CD4-positive, alpha-beta memory T cell (primary cell): ENCODE data around the gene RNF114. TPM values are rescaled to one million over a fixed set of nuclear protein-coding genes. Genes with fewer than 3 reads are reported as not detected.

Experiments used
- CTCF ChIA-PET: fragments of 350-600 bp; sonication (Branson Sonifier 250); formaldehyde crosslinking; loops from one replicate; lab custom pipeline; 2021; ENCODE audit warnings: inconsistent platforms; ENCODE audit not compliant: partially characterized antibody; lab: Charles Lee
- POLR2A ChIA-PET: fragments of 350-600 bp; sonication (Branson Sonifier 250); formaldehyde crosslinking; loops from one replicate; lab custom pipeline; 2021; ENCODE audit not compliant: partially characterized antibody; lab: Charles Lee
- DNase-seq, 5 donors: peaks; one replicate each; pipeline versions ENCODE4 v3.0.0 to v3.0.0-alpha.2; 2020 to 2022; ENCODE audit warnings: mixed read lengths in 1 of 5
- H3K27ac ChIP-seq: one replicate; pipeline ENCODE4 v1.7.0; 2013; ENCODE audit warnings: low read depth, low read length
- H3K27me3 ChIP-seq: 2 replicates; pipeline ENCODE4 v1.7.0; 2013; ENCODE audit warnings: mild to moderate bottlenecking, low read length, moderate library complexity; ENCODE audit not compliant: insufficient read depth
- H3K36me3 ChIP-seq: 2 replicates; pipeline ENCODE4 v1.7.0; 2013; ENCODE audit warnings: mild to moderate bottlenecking, low read length, moderate library complexity; ENCODE audit not compliant: insufficient read depth
- H3K4me1 ChIP-seq: 2 replicates; pipeline ENCODE4 v1.7.0; 2013; ENCODE audit warnings: mild to moderate bottlenecking, low read length, moderate library complexity; ENCODE audit not compliant: insufficient read depth
- H3K4me3 ChIP-seq, 2 donors: one replicate each; pipeline ENCODE4 v1.7.0; 2013; ENCODE audit warnings: low read length in 2 of 2, mild to moderate bottlenecking in 1 of 2
- H3K9me3 ChIP-seq, 2 donors: one replicate each; pipeline ENCODE4 v1.7.0; 2013; ENCODE audit warnings: low read length in 2 of 2, control low read depth in 1 of 2; ENCODE audit not compliant: control insufficient read depth in 1 of 2
- H3K27ac Mint-ChIP-seq, 7 donors: one replicate each; pipeline ENCODE4 v1.8.0; 2020 to 2021; ENCODE audit warnings: mixed read lengths in 7 of 7, mild to moderate bottlenecking in 6 of 7, inconsistent platforms in 3 of 7, moderate library complexity in 3 of 7
- H3K27me3 Mint-ChIP-seq, 2 donors: one replicate each; pipeline ENCODE4 v1.8.0; 2020 to 2021; ENCODE audit warnings: mixed read lengths in 2 of 2
- H3K36me3 Mint-ChIP-seq, 2 donors: one replicate each; pipeline ENCODE4 v1.8.0; 2020 to 2021; ENCODE audit warnings: mixed read lengths in 2 of 2, inconsistent platforms in 1 of 2, mild to moderate bottlenecking in 1 of 2
- H3K4me1 Mint-ChIP-seq, 4 donors: one replicate each; pipeline ENCODE4 v1.8.0; 2020 to 2021; ENCODE audit warnings: mixed read lengths in 4 of 4, mild to moderate bottlenecking in 1 of 4
- H3K4me3 Mint-ChIP-seq, 8 donors: one replicate each; pipeline ENCODE4 v1.8.0; 2020 to 2021; ENCODE audit warnings: mixed read lengths in 8 of 8, mild to moderate bottlenecking in 7 of 8, moderate library complexity in 6 of 8, inconsistent platforms in 3 of 8
- H3K9me3 Mint-ChIP-seq, 8 donors: one replicate each; pipeline ENCODE4 v1.8.0; 2020 to 2021; ENCODE audit warnings: mixed read lengths in 8 of 8, mild to moderate bottlenecking in 5 of 8, inconsistent platforms in 3 of 8, moderate library complexity in 1 of 8
- intact Hi-C: fragments of 100-400 bp; cut with micrococcal nuclease; formaldehyde crosslinking; loops from one replicate; pipeline ENCODE4 v1.15.1; 2023
- polyA plus RNA-seq, 2 donors: library from polyadenylated mRNA; unstranded; fragments of 300-500 nt; fragmentation: Illumina TruSeq; gene quantifications; one replicate each; pipeline ENCODE4 v1.2.3, GENCODE V29; 2021
- total RNA-seq, 2 experiments: library from RNA; stranded (reverse); gene quantifications; one replicate each; pipeline ENCODE4 v1.2.3, GENCODE V29; 2021

The RNF114 gene
- total and polyA plus RNA-seq, 4 experiments from 2014 or later = 96.3 to 177 (median 104) TPM

GRCh38 chr20:49982072-49982345 lies 45.8 kb downstream of the RNF114 start:
- Mint-ChIP-seq H3K4me3 (peak overlapping the region; percentile 14 to 75 (median 65)), H3K36me3 (no peaks in the 10 kb centered on the region), H3K27me3 (no peaks in the 10 kb centered on the region), H3K4me1 (peaks cover 9 to 33% (median 16%) of the 10 kb centered on the region in 4 donors), H3K27ac (peak overlapping the region in 3 of 7 donors; percentile 2 to 61 (median 6)), H3K9me3 (no peaks in the 10 kb centered on the region)
- H3K36me3 ChIP-seq = no peaks in the 10 kb centered on the region
- no peaks in the 10 kb centered on the region for H3K9me3 ChIP-seq
- no peak overlapping the region for H3K27ac ChIP-seq
- POLR2A ChIA-PET = interaction anchor here (1.1 to 1.5 kb wide), 4 partner anchors 16 to 210 kb away, joined by 3 to 5 read pairs (median 3); no protein-coding TSS in a partner anchor
- intact Hi-C loops = loop anchor here (5.0 kb wide), 1 partner anchor 105 kb away; no protein-coding TSS in a partner anchor
- CTCF ChIA-PET = interaction anchor here (0.8 to 18.5 kb wide), 7 partner anchors 10 to 194 kb away, joined by 3 to 265 read pairs (median 4); no protein-coding TSS in a partner anchor
- H3K27me3 ChIP-seq = no peaks in the 10 kb centered on the region
- H3K4me3 ChIP-seq = peak overlapping the region in 1 of 2 donors; percentile 23
- peaks cover 20% of the 10 kb centered on the region for H3K4me1 ChIP-seq
- no peak for DNase-seq

GRCh38 chr20:49982346-49983122 lies 46.3 kb downstream of the RNF114 start, which contains the start of gene SNAI1:
Gene SNAI1 (plus strand): TSS chr20:49982980. CDS start chr20:49983060, 80 bp downstream.
- H3K36me3 ChIP-seq = no peaks in the 10 kb centered on the region
- H3K27ac Mint-ChIP-seq = peak within 1 kb of the TSS; percentile 36 to 84 (median 74)
- ChIA-PET CTCF (interaction anchor here (0.8 to 18.5 kb wide), 7 partner anchors 10 to 194 kb away, joined by 3 to 265 read pairs (median 4); no protein-coding TSS in a partner anchor), POLR2A (interaction anchor here (1.1 to 1.5 kb wide), 4 partner anchors 17 to 209 kb away, joined by 3 to 5 read pairs (median 3); no protein-coding TSS in a partner anchor)
- no peaks in the 10 kb centered on the region for H3K27me3 Mint-ChIP-seq
- peak; percentile 81 to 87 (median 83) for DNase-seq
- H3K9me3 Mint-ChIP-seq = no peaks in the 10 kb centered on the region
- H3K27ac ChIP-seq = no peak within 1 kb of the TSS
- H3K4me3 ChIP-seq = peak within 1 kb of the TSS in 1 of 2 donors; percentile 23
- no peaks in the 10 kb centered on the region for H3K36me3 Mint-ChIP-seq
- no peaks in the 10 kb centered on the region for H3K9me3 ChIP-seq
- H3K4me1 Mint-ChIP-seq = peaks cover 9 to 33% (median 16%) of the 10 kb centered on the region in 4 donors
- intact Hi-C loops = loop anchor here (5.0 kb wide), 1 partner anchor 105 kb away; no protein-coding TSS in a partner anchor
- no peaks in the 10 kb centered on the region for H3K27me3 ChIP-seq
- H3K4me3 Mint-ChIP-seq = peak within 1 kb of the TSS; percentile 57 to 76 (median 68)
- H3K4me1 ChIP-seq = peaks cover 20% of the 10 kb centered on the region

GRCh38 chr20:49983123-49983847 lies 47.1 kb downstream of the RNF114 start:
- H3K36me3 Mint-ChIP-seq = no peaks in the 10 kb centered on the region
- DNase-seq = no peak
- H3K27ac Mint-ChIP-seq = peak overlapping the region in 6 of 7 donors; percentile 36 to 84 (median 74)
- H3K27ac ChIP-seq = no peak overlapping the region
- peaks cover 20% of the 10 kb centered on the region for H3K4me1 ChIP-seq
- H3K9me3 ChIP-seq = no peaks in the 10 kb centered on the region
- no peaks in the 10 kb centered on the region for H3K9me3 Mint-ChIP-seq
- ChIA-PET POLR2A (no interaction called here), CTCF (interaction anchor here (18.5 kb wide), 1 partner anchor 87 kb away, joined by 265 read pairs; no protein-coding TSS in a partner anchor)
- intact Hi-C loops = loop anchor here (5.0 kb wide), 1 partner anchor 104 kb away; no protein-coding TSS in a partner anchor
- H3K36me3 ChIP-seq = no peaks in the 10 kb centered on the region
- peak overlapping the region; percentile 47 to 76 (median 68) for H3K4me3 Mint-ChIP-seq
- no peaks in the 10 kb centered on the region for H3K27me3 ChIP-seq
- no peak overlapping the region for H3K4me3 ChIP-seq
- H3K4me1 Mint-ChIP-seq = peaks cover 9 to 33% (median 16%) of the 10 kb centered on the region in 4 donors
- H3K27me3 Mint-ChIP-seq = no peaks in the 10 kb centered on the region

- Histone ChIP-seq H3K4me3 (no peak overlapping the region), H3K9me3 (no peaks in the 10 kb centered on the region), H3K27me3 (no peaks in the 10 kb centered on the region), H3K27ac (no peak overlapping the region), H3K36me3 (no peaks in the 10 kb centered on the region), H3K4me1 (peaks cover 20% of the 10 kb centered on the region)
- ChIA-PET POLR2A (no interaction called here), CTCF (interaction anchor here (0.6 to 18.5 kb wide), 2 partner anchors 10 to 86 kb away, joined by 4 to 265 read pairs; no protein-coding TSS in a partner anchor)
- no peaks in the 10 kb centered on the region for H3K9me3 Mint-ChIP-seq
- H3K27me3 Mint-ChIP-seq = no peaks in the 10 kb centered on the region
- intact Hi-C loops = loop anchor here (5.0 kb wide), 1 partner anchor 103 kb away; no protein-coding TSS in a partner anchor
- H3K4me1 Mint-ChIP-seq = peaks cover 9 to 33% (median 16%) of the 10 kb centered on the region in 4 donors
- no peaks in the 10 kb centered on the region for H3K36me3 Mint-ChIP-seq
- peak overlapping the region in 5 of 8 donors; percentile 10 to 75 (median 48) for H3K4me3 Mint-ChIP-seq
- no peak for DNase-seq
- H3K27ac Mint-ChIP-seq = peak overlapping the region in 4 of 7 donors; percentile 4 to 86 (median 80)
Measured at GRCh38 chr20:49983848-49984408, 47.7 kb downstream of the RNF114 start.

GRCh38 chr20:49984426-49985153 lies 48.4 kb downstream of the RNF114 start:
- Histone ChIP-seq H3K4me3 (no peak overlapping the region), H3K9me3 (no peaks in the 10 kb centered on the region), H3K27ac (no peak overlapping the region), H3K36me3 (no peaks in the 10 kb centered on the region), H3K4me1 (peaks cover 16% of the 10 kb centered on the region), H3K27me3 (no peaks in the 10 kb centered on the region)
- ChIA-PET POLR2A (no interaction called here), CTCF (interaction anchor here (0.6 to 18.5 kb wide), 2 partner anchors 10 to 85 kb away, joined by 4 to 265 read pairs; no protein-coding TSS in a partner anchor)
- Mint-ChIP-seq H3K4me3 (peak overlapping the region in 2 of 8 donors; percentile 21 to 74), H3K27me3 (no peaks in the 10 kb centered on the region), H3K4me1 (peaks cover 9 to 33% (median 14%) of the 10 kb centered on the region in 4 donors), H3K9me3 (no peaks in the 10 kb centered on the region), H3K36me3 (no peaks in the 10 kb centered on the region), H3K27ac (peak overlapping the region in 1 of 7 donors; percentile 84)
- no peak for DNase-seq
- intact Hi-C loops = loop anchor here (5.0 kb wide), 1 partner anchor 103 kb away; no protein-coding TSS in a partner anchor

- CTCF ChIA-PET = interaction anchor here (18.5 kb wide), 1 partner anchor 85 kb away, joined by 265 read pairs; no protein-coding TSS in a partner anchor
- intact Hi-C loops = no loop called here
- POLR2A ChIA-PET = no interaction called here
Measured at GRCh38 chr20:49985157-49985556, 49.0 kb downstream of the RNF114 start.

More at GRCh38 chr20:49985157-49985556, 49.0 kb downstream of the RNF114 start:
- H3K27ac Mint-ChIP-seq = peak overlapping the region in 1 of 7 donors; percentile 84
- Histone ChIP-seq H3K27ac (no peak overlapping the region), H3K4me3 (no peak overlapping the region), H3K27me3 (no peaks in the 10 kb centered on the region), H3K36me3 (no peaks in the 10 kb centered on the region), H3K9me3 (no peaks in the 10 kb centered on the region), H3K4me1 (peaks cover 16% of the 10 kb centered on the region)
- no peak overlapping the region for H3K4me3 Mint-ChIP-seq
- no peak for DNase-seq
- no peaks in the 10 kb centered on the region for H3K27me3 Mint-ChIP-seq
- no peaks in the 10 kb centered on the region for H3K36me3 Mint-ChIP-seq
- H3K9me3 Mint-ChIP-seq = no peaks in the 10 kb centered on the region
- peaks cover 9 to 31% (median 14%) of the 10 kb centered on the region in 4 donors for H3K4me1 Mint-ChIP-seq
